Testis (tissue), 3 donors: ENCODE results near the gene NEUROD2. TPM values are rescaled to one million over a fixed set of nuclear protein-coding genes. Genes with fewer than 3 reads are reported as not detected.

Experiments used
- DNase-seq: peaks from one replicate; pipeline ENCODE4 v3.0.0-alpha.2; 2019
- H3K27ac ChIP-seq, 2 donors: fragments of 200-600 bp; sonication (generic); one replicate each; pipeline ENCODE4 v1.5.1; 2019
- H3K27me3 ChIP-seq: fragments of 200-600 bp; sonication (generic); one replicate; pipeline ENCODE4 v1.5.1; 2019
- H3K36me3 ChIP-seq: fragments of 200-600 bp; sonication (generic); one replicate; pipeline ENCODE4 v1.5.1; 2017; ENCODE audit warnings: low read depth; ENCODE audit errors: missing control alignments
- H3K4me1 ChIP-seq: fragments of 200-600 bp; sonication (generic); one replicate; pipeline ENCODE4 v1.5.1; 2019
- H3K4me3 ChIP-seq, 2 donors: fragments of 200-600 bp; sonication (generic); one replicate each; pipeline ENCODE4 v1.5.1; 2017 to 2019
- H3K9me3 ChIP-seq: fragments of 200-600 bp; sonication (generic); one replicate; pipeline ENCODE4 v1.5.1; 2017
- POLR2A ChIP-seq: fragments of 450-650 bp; IDR thresholded peaks from one replicate; pipeline ENCODE4 v1.6.1; 2017; ENCODE audit warnings: antibody characterized with exemption, mild to moderate bottlenecking, moderate library complexity
- WGBS, 2 donors: methylation state at CpG; one replicate each; pipeline ENCODE4 v1.1.5; 2018; 5-methylcytosine and 5-hydroxymethylcytosine counted together
- intact Hi-C: fragments of 100-400 bp; cut with DNase I; formaldehyde crosslinking; loops from one replicate; pipeline ENCODE4 v1.15.1; 2023; ENCODE audit warnings: low total_unique reads
- polyA plus RNA-seq: library from polyadenylated mRNA; stranded (reverse); fragments of 350-450 nt; fragmentation: Illumina TruSeq; extraction: RNeasy Lipid Tissue Mini Kit (QIAGEN cat#74804); gene quantifications from one replicate; pipeline ENCODE4 v1.2.3, GENCODE V29; 2014; ENCODE audit warnings: low read depth, low replicate concordance; ENCODE audit not compliant: insufficient read depth
- total RNA-seq, 2 donors: library from RNA; depleted of rRNA; stranded (reverse); fragments of >200 nt; gene quantifications; one replicate each; pipeline ENCODE4 v1.2.3, GENCODE V29; 2016
- TF ChIP-seq, protein P1 (sequence below), 3 experiments: fragments of 450-650 bp in 2 of 3; fragments of 200-600 bp in 1 of 3; sonication (generic) in 1 of 3; IDR thresholded peaks; one replicate each; pipeline ENCODE4 v1.5.1; 2016 to 2019; ENCODE audit warnings: antibody characterized with exemption in 3 of 3, mild to moderate bottlenecking in 2 of 3, moderate library complexity in 1 of 3

NEUROD2 gene
- total and polyA plus RNA-seq, 3 donors from 2014 or later, result 0.19 TPM; not detected in 2

GRCh38 chr17:39640591-39641031, 32.9 kb upstream of the NEUROD2 start:
- intact Hi-C loops, result no loop called here
- Histone ChIP-seq H3K9me3 (no peaks in the 10 kb centered on the region), H3K27ac (peak overlapping the region; percentile 6 to 32), H3K4me1 (peaks cover 58% of the 10 kb centered on the region), H3K4me3 (no peak overlapping the region), H3K27me3 (no peaks in the 10 kb centered on the region), H3K36me3 (no peaks in the 10 kb centered on the region)
- TF ChIP-seq POLR2A, result no peak
- TF ChIP-seq, protein P1, sequence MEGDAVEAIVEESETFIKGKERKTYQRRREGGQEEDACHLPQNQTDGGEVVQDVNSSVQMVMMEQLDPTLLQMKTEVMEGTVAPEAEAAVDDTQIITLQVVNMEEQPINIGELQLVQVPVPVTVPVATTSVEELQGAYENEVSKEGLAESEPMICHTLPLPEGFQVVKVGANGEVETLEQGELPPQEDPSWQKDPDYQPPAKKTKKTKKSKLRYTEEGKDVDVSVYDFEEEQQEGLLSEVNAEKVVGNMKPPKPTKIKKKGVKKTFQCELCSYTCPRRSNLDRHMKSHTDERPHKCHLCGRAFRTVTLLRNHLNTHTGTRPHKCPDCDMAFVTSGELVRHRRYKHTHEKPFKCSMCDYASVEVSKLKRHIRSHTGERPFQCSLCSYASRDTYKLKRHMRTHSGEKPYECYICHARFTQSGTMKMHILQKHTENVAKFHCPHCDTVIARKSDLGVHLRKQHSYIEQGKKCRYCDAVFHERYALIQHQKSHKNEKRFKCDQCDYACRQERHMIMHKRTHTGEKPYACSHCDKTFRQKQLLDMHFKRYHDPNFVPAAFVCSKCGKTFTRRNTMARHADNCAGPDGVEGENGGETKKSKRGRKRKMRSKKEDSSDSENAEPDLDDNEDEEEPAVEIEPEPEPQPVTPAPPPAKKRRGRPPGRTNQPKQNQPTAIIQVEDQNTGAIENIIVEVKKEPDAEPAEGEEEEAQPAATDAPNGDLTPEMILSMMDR (IDR thresholded peaks at IDR 0.05), result no peak
- 43 to 52% methylated on average over 4 of the region's 4 CpGs for WGBS, 2 donors
- DNase-seq, result no peak

- intact Hi-C loops, result no loop called here
- Histone ChIP-seq H3K27ac (peak overlapping the region; percentile 6 to 32), H3K9me3 (no peaks in the 10 kb centered on the region), H3K4me3 (no peak overlapping the region), H3K36me3 (no peaks in the 10 kb centered on the region), H3K4me1 (peaks cover 58% of the 10 kb centered on the region), H3K27me3 (no peaks in the 10 kb centered on the region)
- TF ChIP-seq, protein P1 (IDR thresholded peaks at IDR 0.05), result no peak
- no peak for TF ChIP-seq POLR2A
- no peak for DNase-seq
- 71 to 80% methylated on average over 11 of the region's 11 CpGs for WGBS, 2 donors
These were observed 32.1 kb upstream of the NEUROD2 start for GRCh38 chr17:39639566-39640458.

- no peak for TF ChIP-seq POLR2A
- TF ChIP-seq, protein P1 (IDR thresholded peaks at IDR 0.05), result no peak
- Histone ChIP-seq H3K27ac (peak overlapping the region in 1 of 2 donors; percentile 32), H3K9me3 (no peaks in the 10 kb centered on the region), H3K36me3 (no peaks in the 10 kb centered on the region), H3K4me3 (no peak overlapping the region), H3K4me1 (peaks cover 61% of the 10 kb centered on the region), H3K27me3 (no peaks in the 10 kb centered on the region)
- WGBS, 2 donors, result 60 to 66% methylated on average over 2 of the region's 2 CpGs
- intact Hi-C loops, result no loop called here
- no peak for DNase-seq
These were observed 31.3 kb upstream of the NEUROD2 start for GRCh38 chr17:39639043-39639442.

DNA sequence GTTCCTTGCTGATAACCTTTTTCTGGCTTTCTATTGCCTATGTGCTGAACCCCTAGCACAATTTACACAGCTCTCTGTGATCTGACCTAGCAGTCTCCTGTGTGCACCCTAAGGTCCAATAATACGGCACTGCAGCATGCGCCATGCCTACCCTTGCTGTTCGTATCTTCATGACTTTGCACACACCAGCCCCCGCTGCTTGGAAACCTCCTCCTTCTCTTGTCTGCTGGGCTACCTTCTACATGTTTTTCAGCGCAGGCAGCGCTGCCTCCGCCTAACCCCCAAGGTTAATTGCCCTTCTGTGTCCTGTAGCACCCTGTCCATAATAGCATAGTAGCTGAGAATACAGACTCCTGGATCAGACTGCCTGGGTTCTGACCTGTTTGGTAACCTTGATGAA, 30.6 kb upstream of the NEUROD2 start:
- TF ChIP-seq, protein P1 (IDR thresholded peaks at IDR 0.05), result no peak
- TF ChIP-seq POLR2A, result no peak
- Histone ChIP-seq H3K9me3 (no peaks in the 10 kb centered on the region), H3K4me3 (no peak overlapping the region), H3K36me3 (no peaks in the 10 kb centered on the region), H3K27me3 (no peaks in the 10 kb centered on the region), H3K4me1 (peaks cover 66% of the 10 kb centered on the region), H3K27ac (no peak overlapping the region)
- intact Hi-C loops, result no loop called here
- no peak for DNase-seq
- 44 to 51% methylated on average over 7 of the region's 7 CpGs for WGBS, 2 donors
